Keratinocyte (primary cell): ENCODE measurements around the gene CTIF. TPM values are rescaled to one million over a fixed set of nuclear protein-coding genes. Genes with fewer than 3 reads are reported as not detected.

Experiments
- DNase-seq: peaks from one replicate; pipeline ENCODE4 v3.0.0-alpha.2; 2011; ENCODE audit warnings: low read depth, missing footprints, low spot score
- FAIRE-seq: peaks from 2 replicates; lab custom pipeline; 2011; peaks lifted over from hg19 to GRCh38; lab: Jason Lieb, UNC
- H2AFZ ChIP-seq: 2 replicates; pipeline ENCODE4 v1.6.0; 2012; ENCODE audit warnings: low read length, control low read depth, inconsistent platforms; ENCODE audit not compliant: control insufficient read depth
- H3K27ac ChIP-seq: 2 replicates; pipeline ENCODE4 v1.5.1; 2011; ENCODE audit warnings: low read length; ENCODE audit not compliant: control insufficient read depth, insufficient read depth
- H3K27me3 ChIP-seq: 3 replicates; pipeline ENCODE4 v1.6.0; 2011; ENCODE audit warnings: low read length; ENCODE audit not compliant: control insufficient read depth, insufficient read depth; ENCODE audit errors: extremely low read depth
- H3K36me3 ChIP-seq, 2 experiments: 2 replicates in 1 of 2; 3 replicates in 1 of 2; pipeline ENCODE4 v1.5.1; 2011; ENCODE audit warnings: low read length in 2 of 2, mild to moderate bottlenecking in 1 of 2; ENCODE audit not compliant: control insufficient read depth in 2 of 2, insufficient read depth in 2 of 2; ENCODE audit errors: extremely low read depth in 1 of 2
- H3K4me1 ChIP-seq: 3 replicates; pipeline ENCODE4 v1.5.1; 2011; ENCODE audit warnings: low read length; ENCODE audit not compliant: control insufficient read depth, insufficient read depth; ENCODE audit errors: extremely low read depth
- H3K4me2 ChIP-seq: 3 replicates; pipeline ENCODE4 v1.6.0; 2011; ENCODE audit warnings: low read depth, low read length; ENCODE audit not compliant: control insufficient read depth, insufficient read depth; ENCODE audit errors: extremely low read depth
- H3K4me3 ChIP-seq, 3 experiments: fragments of 200-600 bp in 1 of 3; sonication (generic) in 1 of 3; 2 replicates in 2 of 3; 3 replicates in 1 of 3; pipeline ENCODE4 v1.5.1; 2011 to 2016; ENCODE audit warnings: low read length in 3 of 3, mild to moderate bottlenecking in 3 of 3, control low read depth in 2 of 3, inconsistent platforms in 1 of 3, low read depth in 1 of 3, mixed read lengths in 1 of 3, mixed run types in 1 of 3, moderate library complexity in 1 of 3; ENCODE audit not compliant: control insufficient read depth in 2 of 3, insufficient read depth in 2 of 3; ENCODE audit errors: extremely low read depth in 1 of 3
- H3K79me2 ChIP-seq: 2 replicates; pipeline ENCODE4 v1.6.0; 2012; ENCODE audit warnings: low read length; ENCODE audit not compliant: control insufficient read depth, insufficient read depth
- H3K9ac ChIP-seq: 3 replicates; pipeline ENCODE4 v1.6.0; 2011; ENCODE audit warnings: low read length; ENCODE audit not compliant: control insufficient read depth, insufficient read depth; ENCODE audit errors: extremely low read depth
- H3K9me1 ChIP-seq: 3 replicates; pipeline ENCODE4 v1.6.0; 2011; ENCODE audit warnings: low read length; ENCODE audit not compliant: control insufficient read depth, insufficient read depth; ENCODE audit errors: extremely low read depth
- H3K9me3 ChIP-seq: 2 replicates; pipeline ENCODE4 v1.5.1; 2012; ENCODE audit warnings: low read depth, low read length; ENCODE audit not compliant: control insufficient read depth
- H4K20me1 ChIP-seq: 3 replicates; pipeline ENCODE4 v1.6.0; 2011; ENCODE audit warnings: low read length; ENCODE audit not compliant: control insufficient read depth, insufficient read depth; ENCODE audit errors: extremely low read depth
- CTCF ChIP-seq, 3 experiments: IDR thresholded peaks in 1 of 3; conservative IDR thresholded peaks in 1 of 3; optimal IDR thresholded peaks in 1 of 3; 2 replicates in 2 of 3; 3 replicates in 1 of 3; pipeline versions ENCODE3 to v1.5.1; 2011; ENCODE audit warnings: low read length in 3 of 3, mild to moderate bottlenecking in 3 of 3, moderate library complexity in 2 of 3, control low read depth in 1 of 3, inconsistent platforms in 1 of 3; ENCODE audit not compliant: insufficient read depth in 2 of 3; ENCODE audit errors: extremely low read depth in 1 of 3
- EZH2 ChIP-seq: IDR thresholded peaks from one replicate; pipeline ENCODE4 v1.6.1; 2012; ENCODE audit warnings: inconsistent platforms, mild to moderate bottlenecking, low read length, moderate library complexity
- dilution Hi-C: fragments of 300-500 bp; cut with MboI; formaldehyde crosslinking; loops from one replicate; pipeline ENCODE4 v1.7.0; 2020; ENCODE audit warnings: low sequenced_read_pairs; ENCODE audit not compliant: extremely low pct_ligation_motif_present
- polyA plus RNA-seq, 5 experiments: library from polyadenylated mRNA; depleted of rRNA in 3 of 5; stranded (reverse) in 3 of 5; stranded (forward) in 1 of 5; unstranded in 1 of 5; fragments of >200 nt; gene quantifications; 1 replicate in 1 of 5; 2 replicates in 3 of 5; 3 replicates in 1 of 5; pipeline versions ENCODE4 v1.2.1 to v1.2.3, GENCODE V29; 2011 to 2012; ENCODE audit warnings: missing spikeins in 2 of 5, low read depth in 1 of 5, low replicate concordance in 1 of 5

CTIF gene
- polyA plus RNA-seq, 1 donor (not counting 4 experiments of a cell fraction or from before 2014, with no cell fraction given) = 15.0 TPM

DNA sequence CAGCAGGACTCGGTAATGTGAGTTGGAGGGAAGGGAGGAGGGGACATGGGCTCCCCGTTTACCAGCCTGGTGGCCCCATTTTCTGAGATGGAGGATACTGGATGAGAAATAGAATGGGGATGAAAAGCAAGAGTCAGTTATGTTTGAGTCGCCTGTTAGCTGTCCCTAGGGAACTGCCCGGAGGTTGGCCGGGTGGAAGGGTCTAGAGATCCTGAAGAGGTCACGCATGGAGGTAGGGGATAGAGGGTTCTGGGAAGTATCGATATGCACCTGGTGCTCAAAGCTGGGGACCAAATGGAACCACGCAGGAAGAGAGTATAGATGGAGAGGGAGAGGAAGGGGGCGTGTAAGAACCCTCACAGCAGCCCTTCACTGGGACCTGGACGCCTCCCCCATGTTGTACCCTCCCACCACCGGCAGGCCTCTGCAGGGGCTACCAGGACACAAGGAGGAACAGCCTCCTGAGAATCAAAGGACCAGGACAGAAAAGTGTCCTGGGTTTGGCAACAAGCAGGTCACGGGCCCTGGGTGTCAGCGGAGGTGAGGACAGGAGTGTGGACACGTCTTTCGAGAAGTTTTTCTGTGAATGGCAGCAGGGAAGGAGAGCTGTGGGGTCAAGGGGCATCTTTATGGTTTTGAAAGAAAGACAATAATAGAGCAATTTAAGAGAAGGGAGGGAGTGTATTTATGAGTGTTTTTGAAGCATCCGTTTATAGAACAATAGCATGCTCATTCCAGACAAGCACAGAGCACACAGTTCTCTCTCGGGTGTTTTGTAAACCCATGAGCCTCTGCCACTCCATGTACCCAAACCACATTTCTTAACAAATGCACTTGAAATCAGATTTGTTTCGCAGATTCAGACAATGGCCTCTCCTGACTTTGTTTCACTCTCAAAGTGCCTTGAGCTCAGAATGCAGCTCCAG is 279.8 kb downstream of the CTIF start:
- Histone ChIP-seq H3K27me3 (no peaks in the 10 kb centered on the region), H3K4me1 (peaks cover 14% of the 10 kb centered on the region), H3K4me3 (no peak overlapping the region), H3K4me2 (no peak overlapping the region), H3K9ac (no peak overlapping the region), H4K20me1 (no peaks in the 10 kb centered on the region), H3K9me1 (no peaks in the 10 kb centered on the region), H3K36me3 (peaks cover 9 to 17% of the 10 kb centered on the region in 2 experiments), H3K9me3 (no peaks in the 10 kb centered on the region), H3K27ac (no peak overlapping the region), H2AFZ (no peak overlapping the region), H3K79me2 (no peaks in the 10 kb centered on the region)
- dilution Hi-C loops = no loop called here
- FAIRE-seq = no peak
- no peak for DNase-seq
- TF ChIP-seq CTCF (optimal IDR thresholded peaks at IDR 0.05 in 1 of 3, IDR thresholded peaks at IDR 0.05 in 1 of 3, conservative IDR thresholded peaks at IDR 0.05 in 1 of 3; ENCODE audit: extremely low read depth in 1 of 3, insufficient read depth in 2 of 3, low read length in 3 of 3) (no peak), EZH2 (no peak)

DNA sequence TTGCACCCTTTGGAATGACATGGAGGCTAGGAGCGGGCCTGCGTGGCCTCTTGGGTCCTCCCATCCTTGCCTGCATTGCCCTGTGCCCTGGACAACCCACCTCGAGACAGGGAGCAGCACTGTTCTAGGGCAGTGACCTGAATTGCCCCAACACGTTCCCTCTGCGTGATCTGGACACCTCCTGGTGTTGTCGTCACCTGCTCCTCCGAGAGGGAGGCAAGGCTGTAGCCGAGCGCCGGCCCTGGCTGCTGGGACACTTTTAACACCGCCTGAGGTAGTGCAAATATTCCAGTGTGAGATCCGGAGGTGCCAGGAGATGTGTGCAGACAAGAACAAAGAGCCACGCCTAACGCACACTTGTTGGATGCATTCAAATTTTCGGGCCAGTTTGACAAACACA is 280.4 kb downstream of the CTIF start:
- Histone ChIP-seq H3K9me1 (no peaks in the 10 kb centered on the region), H3K79me2 (no peaks in the 10 kb centered on the region), H3K36me3 (peaks cover 9 to 17% of the 10 kb centered on the region in 2 experiments), H3K9ac (no peak overlapping the region), H3K4me2 (no peak overlapping the region), H3K27me3 (no peaks in the 10 kb centered on the region), H3K4me3 (no peak overlapping the region), H3K4me1 (peaks cover 7% of the 10 kb centered on the region), H4K20me1 (no peaks in the 10 kb centered on the region), H2AFZ (no peak overlapping the region), H3K27ac (no peak overlapping the region), H3K9me3 (no peaks in the 10 kb centered on the region)
- dilution Hi-C loops = no loop called here
- DNase-seq (no peak), FAIRE-seq (no peak)
- no peak for TF ChIP-seq CTCF (optimal IDR thresholded peaks at IDR 0.05 in 1 of 3, IDR thresholded peaks at IDR 0.05 in 1 of 3, conservative IDR thresholded peaks at IDR 0.05 in 1 of 3; ENCODE audit: extremely low read depth in 1 of 3, insufficient read depth in 2 of 3, low read length in 3 of 3)
- TF ChIP-seq EZH2 = no peak
